ENCODE data around the gene C16orf92.

C16orf92 gene

GRCh38 chr16:29996766-29997250, 26.2 kb upstream of the C16orf92 start:
- H3K36me3 ChIP-seq (ENCODE audit: low read length) = no peaks in the 10 kb centered on the region
- no peaks in the 10 kb centered on the region for H3K9me3 ChIP-seq (ENCODE audit: insufficient read depth, low read length)
- H3K4me3 ChIP-seq (ENCODE audit: insufficient read depth, low read length, poor library complexity, severe bottlenecking) = peak overlapping the region; percentile 80
- H3K79me2 ChIP-seq (ENCODE audit: insufficient read depth, low read length) = peaks cover 11% of the 10 kb centered on the region
- H3F3A ChIP-seq (ENCODE audit: insufficient read depth) = peaks cover 10% of the 10 kb centered on the region; the same call in 1 of the 2 replicates
- H3K27me3 ChIP-seq (ENCODE audit: low read length) = no peaks in the 10 kb centered on the region
- H2AFZ ChIP-seq (ENCODE audit: low read depth, low read length, severe bottlenecking) = no peak overlapping the region
- peak overlapping the region; percentile 89 for H3K9ac ChIP-seq (ENCODE audit: low read length)
- H3K27ac ChIP-seq (ENCODE audit: low read depth, low read length) = peak overlapping the region; percentile 93
- no peaks in the 10 kb centered on the region for H3K9me2 ChIP-seq (replicated peaks; ENCODE audit: insufficient read depth, low read length)
- H4K20me1 ChIP-seq (ENCODE audit: low read depth, low read length) = no peaks in the 10 kb centered on the region
- TF ChIP-seq CTCF (IDR thresholded peaks at IDR 0.05; ENCODE audit: insufficient read depth, low read length, poor library complexity, severe bottlenecking) (no peak), EZH2phosphoT487 (conservative IDR thresholded peaks at IDR 0.05; ENCODE audit: low read length) (no peak)
- peak overlapping the region; percentile 89 for H3K4me2 ChIP-seq (ENCODE audit: low read depth, low read length, poor library complexity, severe bottlenecking)

GRCh38 chr16:29999605-30000004, 23.4 kb upstream of the C16orf92 start:
- H3K9ac ChIP-seq (ENCODE audit: low read length) = no peak overlapping the region
- no peaks in the 10 kb centered on the region for H3K9me2 ChIP-seq (replicated peaks; ENCODE audit: insufficient read depth, low read length)
- no peaks in the 10 kb centered on the region for H3K36me3 ChIP-seq (ENCODE audit: low read length)
- no peak for TF ChIP-seq EZH2phosphoT487 (conservative IDR thresholded peaks at IDR 0.05; ENCODE audit: low read length)
- TF ChIP-seq CTCF (IDR thresholded peaks at IDR 0.05; ENCODE audit: insufficient read depth, low read length, poor library complexity, severe bottlenecking) = no peak
- H3K27ac ChIP-seq (ENCODE audit: low read depth, low read length) = no peak overlapping the region
- H2AFZ ChIP-seq (ENCODE audit: low read depth, low read length, severe bottlenecking) = no peak overlapping the region
- H3K27me3 ChIP-seq (ENCODE audit: low read length) = no peaks in the 10 kb centered on the region
- H4K20me1 ChIP-seq (ENCODE audit: low read depth, low read length) = no peaks in the 10 kb centered on the region
- no peaks in the 10 kb centered on the region for H3K9me3 ChIP-seq (ENCODE audit: insufficient read depth, low read length)
- peaks cover 11% of the 10 kb centered on the region for H3K79me2 ChIP-seq (ENCODE audit: insufficient read depth, low read length)
- no peak overlapping the region for H3K4me2 ChIP-seq (ENCODE audit: low read depth, low read length, poor library complexity, severe bottlenecking)
- H3F3A ChIP-seq (ENCODE audit: insufficient read depth) = peaks cover 10% of the 10 kb centered on the region; the same call in 1 of the 2 replicates
- no peak overlapping the region for H3K4me3 ChIP-seq (ENCODE audit: insufficient read depth, low read length, poor library complexity, severe bottlenecking)

GRCh38 chr16:30000735-30001631, 22.0 kb upstream of the C16orf92 start:
- Histone ChIP-seq H3K79me2 (ENCODE audit: insufficient read depth, low read length) (peaks cover 11% of the 10 kb centered on the region), H3K36me3 (ENCODE audit: low read length) (no peaks in the 10 kb centered on the region), H3K9ac (ENCODE audit: low read length) (no peak overlapping the region), H3K9me2 (replicated peaks; ENCODE audit: insufficient read depth, low read length) (no peaks in the 10 kb centered on the region), H3F3A (ENCODE audit: insufficient read depth) (no peaks in the 10 kb centered on the region), H3K4me2 (ENCODE audit: low read depth, low read length, poor library complexity, severe bottlenecking) (no peak overlapping the region), H3K9me3 (ENCODE audit: insufficient read depth, low read length) (no peaks in the 10 kb centered on the region), H3K27ac (ENCODE audit: low read depth, low read length) (no peak overlapping the region), H2AFZ (ENCODE audit: low read depth, low read length, severe bottlenecking) (no peak overlapping the region), H3K27me3 (ENCODE audit: low read length) (no peaks in the 10 kb centered on the region), H4K20me1 (ENCODE audit: low read depth, low read length) (no peaks in the 10 kb centered on the region), H3K4me3 (ENCODE audit: insufficient read depth, low read length, poor library complexity, severe bottlenecking) (no peak overlapping the region)
- TF ChIP-seq CTCF (IDR thresholded peaks at IDR 0.05; ENCODE audit: insufficient read depth, low read length, poor library complexity, severe bottlenecking) = no peak
- no peak for TF ChIP-seq EZH2phosphoT487 (conservative IDR thresholded peaks at IDR 0.05; ENCODE audit: low read length)
